Activated naive CD8-positive, alpha-beta T cell treated with anti-CD3 and anti-CD28 coated beads, Interleukin-2, amount 50 U/mL, for 16 hours (primary cell): ENCODE data around the gene ANKMY1.
"Not testable (repeated sequence)": the region's sequence is repeated elsewhere in the genome, so short reads cannot be mapped to it uniquely, and the experiment has no call there.

Experiments used
- DNase-seq: peaks from one replicate; pipeline ENCODE4 v3.0.0-alpha.2; 2020; ENCODE audit warnings: low read depth, low spot score

The ANKMY1 gene

DNA sequence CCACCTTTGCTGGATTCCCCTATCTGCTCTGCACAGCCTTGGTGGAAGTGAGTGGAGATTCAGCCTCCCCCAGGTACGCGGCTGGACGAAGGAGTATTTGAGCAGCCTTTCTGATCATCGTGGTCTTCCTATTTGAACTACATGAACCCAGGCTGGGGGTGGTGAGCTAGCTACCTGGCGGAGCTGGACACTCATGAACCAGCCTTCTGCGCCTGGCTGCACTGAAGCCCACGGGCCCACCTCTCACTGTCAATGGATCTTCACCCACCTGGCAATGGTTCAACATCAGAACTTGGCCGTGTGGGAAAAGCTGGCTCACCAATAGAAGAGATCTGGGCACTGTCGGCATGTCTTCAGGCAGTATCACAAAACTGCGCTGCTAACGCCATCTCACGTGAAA is 35.4 kb downstream of the ANKMY1 start:
- no peak for DNase-seq

DNA sequence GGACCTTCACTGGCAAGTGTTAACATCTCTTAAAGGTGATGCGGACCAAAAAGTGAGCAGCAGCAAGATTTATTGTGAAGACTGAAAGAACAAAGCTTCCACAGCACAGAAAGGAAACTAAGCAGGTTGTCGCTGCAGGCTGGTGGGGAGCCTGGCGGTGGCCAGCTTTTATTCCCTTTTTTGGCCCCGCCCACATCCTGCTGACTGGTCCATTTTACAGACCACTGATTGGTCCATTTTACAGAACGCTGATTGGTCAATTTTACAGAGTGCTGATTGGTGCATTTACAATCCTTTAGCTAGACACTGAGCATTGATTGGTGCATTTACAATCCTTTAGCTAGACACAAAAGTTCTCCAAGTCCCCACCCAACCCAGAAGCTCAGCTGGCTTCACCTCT is 35.9 kb downstream of the ANKMY1 start:
- DNase-seq, result not testable (repeated sequence)

DNA sequence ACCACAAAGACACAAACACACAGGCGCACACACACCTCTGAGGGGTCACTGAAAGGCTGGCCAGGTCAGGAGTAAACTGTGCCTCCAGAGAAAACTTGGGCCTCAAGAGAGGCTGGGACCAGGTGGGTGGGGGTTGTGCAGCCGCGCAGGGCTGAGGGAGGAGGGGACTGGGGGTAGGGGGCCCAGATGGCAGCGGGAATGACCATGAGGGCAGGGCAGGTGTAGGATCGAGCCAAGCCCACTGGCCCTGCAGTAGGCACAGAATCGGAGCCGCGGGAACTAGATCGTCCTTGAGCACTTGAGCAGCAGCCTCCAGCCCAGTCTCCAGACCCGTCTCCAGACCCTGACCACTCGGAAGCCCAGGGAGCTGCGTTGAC is 36.8 kb downstream of the ANKMY1 start:
- no peak for DNase-seq

DNA sequence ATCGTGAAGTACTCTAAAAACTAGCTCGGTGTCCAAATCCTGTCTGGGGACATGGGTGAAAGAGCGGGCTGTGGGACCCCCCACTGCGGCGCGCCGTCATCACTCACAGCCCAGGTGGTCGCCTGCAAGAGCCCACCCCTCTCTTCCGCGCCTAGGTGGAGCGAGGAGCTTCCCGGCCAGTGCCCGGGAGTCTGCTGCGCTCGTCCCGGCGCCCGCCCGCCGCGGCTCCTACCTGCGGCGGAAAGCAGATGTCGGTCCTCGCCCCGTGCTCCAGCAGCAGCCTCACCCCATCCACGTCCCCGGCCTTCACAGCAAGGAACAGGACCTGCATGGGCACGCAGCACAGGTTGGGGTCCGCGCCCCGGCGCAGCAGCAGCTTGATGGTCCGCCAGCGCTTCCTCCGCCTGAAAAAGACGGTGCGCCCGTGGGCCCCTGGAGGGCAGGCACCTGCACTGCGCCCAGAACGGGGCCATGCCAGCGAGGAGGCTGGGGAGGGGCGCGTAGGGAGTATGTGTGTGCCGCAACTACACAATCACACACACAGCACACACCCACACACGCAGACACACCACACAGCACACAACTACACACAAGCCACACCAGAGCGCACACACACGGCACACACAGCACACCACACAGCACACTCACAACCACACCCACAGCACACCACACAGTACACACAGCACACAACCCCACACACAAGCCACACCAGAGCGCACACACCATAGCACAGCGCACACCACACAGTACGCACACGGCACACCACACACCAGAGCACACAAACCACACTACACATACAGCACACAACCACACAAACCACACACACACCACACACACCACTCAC is 37.4 kb downstream of the ANKMY1 start:
- DNase-seq, result no peak

DNA sequence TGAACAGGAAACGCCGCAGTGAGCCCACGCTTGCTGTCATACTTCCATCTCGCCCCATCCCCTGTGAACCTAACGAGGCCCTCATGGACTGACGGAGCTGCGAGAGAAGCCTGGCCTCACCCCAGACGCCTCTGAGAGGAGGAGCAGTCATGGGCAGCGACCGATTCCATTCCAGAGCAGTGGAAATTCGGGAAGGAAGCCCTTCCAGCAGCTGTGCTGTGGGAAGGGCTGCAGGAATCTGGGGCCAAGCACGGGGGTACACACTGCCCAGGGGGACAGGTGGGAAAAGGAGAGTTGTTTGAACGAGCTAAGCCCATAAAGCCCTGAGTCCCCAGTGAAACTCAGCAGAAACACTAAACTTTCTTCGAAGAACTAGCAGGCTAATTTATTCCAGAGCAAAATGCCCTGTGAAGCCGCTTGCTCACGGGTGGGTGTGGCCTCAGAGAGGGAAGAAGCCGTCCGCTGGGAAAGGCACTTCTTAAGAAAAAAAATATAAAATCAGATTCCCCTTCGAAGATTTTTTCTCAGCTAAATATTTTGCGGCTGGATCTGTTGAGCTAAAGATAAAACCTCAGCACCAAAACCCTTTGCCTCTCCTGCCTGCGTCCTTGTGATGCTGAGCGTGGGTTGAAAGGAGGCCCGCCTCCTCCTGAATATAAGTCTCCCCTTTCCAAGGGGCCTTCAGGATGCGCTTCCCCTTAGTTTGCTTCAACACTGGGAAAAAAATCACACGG is 38.2 kb downstream of the ANKMY1 start:
- DNase-seq, result no peak

DNA sequence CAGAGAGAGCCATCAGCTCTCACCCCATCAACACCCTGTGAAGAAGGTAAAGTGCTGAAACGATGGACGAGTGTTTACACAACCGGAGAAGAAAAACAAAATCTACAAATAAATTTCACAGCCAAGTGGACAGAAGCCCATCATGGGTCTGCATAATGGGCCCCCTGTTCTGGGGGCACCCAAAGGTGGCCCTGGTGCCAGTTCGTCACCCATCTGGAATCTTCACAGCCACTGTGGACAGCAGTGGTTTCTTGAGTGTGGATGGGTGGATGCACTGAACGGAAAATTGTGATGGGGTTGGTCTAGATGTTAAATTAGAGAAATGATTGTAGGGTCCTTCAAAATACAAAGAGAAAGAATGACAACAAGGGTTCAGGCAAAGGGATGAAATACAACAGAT is 38.8 kb downstream of the ANKMY1 start:
- DNase-seq, result no peak

DNA sequence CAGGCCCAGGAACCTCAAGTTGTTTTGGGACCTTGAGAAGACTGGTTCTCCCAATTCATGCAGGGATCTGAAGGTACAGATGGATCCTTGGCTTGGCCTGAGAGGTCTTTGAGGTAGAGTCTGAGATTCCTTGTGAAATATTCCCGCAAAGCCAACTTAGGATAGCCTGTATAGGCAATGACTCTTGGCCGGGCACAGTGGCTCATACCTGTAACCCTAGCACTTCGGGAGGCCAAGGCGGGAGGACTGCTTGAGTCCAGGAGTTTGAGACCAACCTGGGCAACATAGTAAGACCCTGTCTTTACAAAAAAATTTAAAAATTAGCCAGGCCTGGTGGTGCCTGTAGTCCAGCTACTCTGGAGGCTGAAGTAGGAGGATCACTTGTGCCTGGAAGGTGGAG is 40.4 kb downstream of the ANKMY1 start:
- DNase-seq, result no peak

DNA sequence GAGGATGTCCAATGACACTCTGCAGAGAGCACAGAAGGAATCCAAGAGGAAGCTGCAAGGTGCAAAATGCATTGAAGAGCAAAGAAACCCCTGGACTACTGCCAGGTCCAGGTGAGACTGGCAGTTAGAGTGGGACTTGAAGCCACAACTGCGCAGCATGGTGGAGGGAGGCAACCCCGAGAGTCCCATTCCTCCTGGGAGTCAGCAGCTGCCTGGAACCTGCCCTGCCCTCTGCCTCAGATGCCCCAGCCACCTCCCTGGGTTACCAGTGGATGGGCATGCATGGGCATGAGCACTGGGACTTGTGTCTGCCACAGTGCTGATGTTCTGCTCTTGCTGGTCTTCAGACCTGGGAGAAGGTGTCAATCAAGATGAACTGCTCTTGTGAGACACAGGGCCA is 43.2 kb downstream of the ANKMY1 start:
- no peak for DNase-seq

DNA sequence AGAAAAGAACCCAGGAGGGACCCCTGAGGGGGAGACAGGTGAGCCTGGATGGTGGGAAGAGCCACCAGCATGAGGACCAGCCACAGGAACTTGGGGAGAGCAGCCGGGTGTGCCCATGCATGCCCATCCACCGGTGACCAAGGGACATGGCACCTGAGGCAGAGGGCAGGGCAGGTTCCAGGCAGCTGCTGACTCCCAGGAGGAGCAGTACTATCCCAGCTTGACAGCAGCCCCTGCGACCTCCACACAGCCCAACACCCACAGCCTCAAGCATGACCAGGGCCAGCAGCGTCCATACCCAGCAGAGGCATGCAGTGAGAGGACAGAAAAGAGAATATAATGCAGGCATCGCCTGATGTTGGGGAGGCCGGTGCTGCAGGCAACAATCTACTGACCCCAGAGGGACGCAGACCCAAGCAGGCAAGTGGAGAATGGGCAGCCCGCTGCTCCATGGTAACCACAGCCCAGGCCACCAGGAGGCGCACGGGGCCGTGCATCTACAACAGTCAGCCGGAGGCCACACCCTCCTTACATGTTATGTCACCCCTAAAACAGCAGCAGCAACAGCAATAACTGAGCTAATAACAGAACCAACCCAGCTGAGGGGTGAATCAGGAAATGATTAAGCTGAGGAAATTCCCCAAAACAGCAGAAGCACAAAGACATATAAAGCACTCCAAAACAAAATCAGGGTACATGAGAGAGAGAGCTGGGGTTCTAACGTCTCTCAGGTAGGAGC is 44.1 kb downstream of the ANKMY1 start:
- peak; percentile 47 for DNase-seq

DNA sequence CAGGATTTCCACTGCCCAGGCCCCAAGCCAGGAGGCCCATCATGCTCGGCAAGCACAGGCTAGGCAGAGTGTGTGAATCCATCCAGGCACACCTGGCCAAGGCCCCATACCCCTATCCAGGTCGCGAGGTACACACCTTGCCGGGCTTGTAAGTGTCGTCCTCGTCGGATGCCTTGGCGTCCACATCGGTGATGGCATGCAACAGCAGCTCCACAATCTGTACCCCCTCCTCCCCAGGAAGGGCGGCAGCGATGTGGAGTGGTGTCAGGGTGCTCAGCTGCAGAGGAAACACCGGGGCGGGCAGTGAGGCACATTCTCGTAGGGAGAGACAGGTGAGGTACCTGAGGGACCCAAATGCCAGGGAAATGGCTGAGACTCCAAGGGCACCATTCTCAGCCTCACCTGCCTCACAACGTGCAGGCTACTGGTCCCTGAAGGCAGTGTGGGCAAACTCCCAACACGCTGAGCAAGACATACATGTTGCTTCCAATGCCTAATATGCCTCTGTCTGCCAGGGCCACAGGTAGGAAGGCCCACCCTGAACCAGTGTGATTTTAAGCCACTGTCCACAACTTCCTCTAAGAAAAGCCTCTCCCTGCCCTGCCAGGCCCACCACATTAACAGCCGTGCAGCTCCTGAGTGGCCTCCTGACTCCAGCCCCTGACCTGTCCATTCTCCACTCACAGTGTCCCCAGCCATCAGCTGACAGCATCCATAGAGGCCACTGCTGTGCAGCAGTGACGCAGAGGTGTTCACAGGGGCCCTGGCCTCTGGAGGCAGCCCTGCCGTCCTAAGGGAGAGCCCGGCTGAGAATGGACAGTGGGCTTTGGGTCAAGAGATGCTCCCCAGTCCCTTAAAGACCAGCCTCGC is 44.9 kb downstream of the ANKMY1 start:
- DNase-seq, result no peak

DNA sequence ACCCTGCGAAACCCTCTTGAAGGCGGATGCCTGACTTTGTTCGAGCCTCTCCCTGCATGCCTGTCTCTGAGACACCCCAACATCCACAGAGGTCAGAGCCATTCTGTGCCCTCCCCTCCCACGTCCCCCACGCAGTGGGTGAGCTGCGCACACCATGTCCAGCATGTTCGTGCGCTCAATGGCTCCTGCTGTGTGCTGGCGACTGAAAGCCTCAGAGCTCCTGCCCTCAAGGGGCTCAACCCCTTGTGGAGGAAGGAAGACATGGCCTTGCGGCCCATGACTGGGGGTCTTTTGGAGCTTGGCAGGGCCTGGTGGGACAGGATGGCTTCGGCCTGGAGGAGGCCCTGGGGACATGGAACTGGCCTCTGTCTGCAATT is 45.7 kb downstream of the ANKMY1 start:
- DNase-seq, result no peak

DNA sequence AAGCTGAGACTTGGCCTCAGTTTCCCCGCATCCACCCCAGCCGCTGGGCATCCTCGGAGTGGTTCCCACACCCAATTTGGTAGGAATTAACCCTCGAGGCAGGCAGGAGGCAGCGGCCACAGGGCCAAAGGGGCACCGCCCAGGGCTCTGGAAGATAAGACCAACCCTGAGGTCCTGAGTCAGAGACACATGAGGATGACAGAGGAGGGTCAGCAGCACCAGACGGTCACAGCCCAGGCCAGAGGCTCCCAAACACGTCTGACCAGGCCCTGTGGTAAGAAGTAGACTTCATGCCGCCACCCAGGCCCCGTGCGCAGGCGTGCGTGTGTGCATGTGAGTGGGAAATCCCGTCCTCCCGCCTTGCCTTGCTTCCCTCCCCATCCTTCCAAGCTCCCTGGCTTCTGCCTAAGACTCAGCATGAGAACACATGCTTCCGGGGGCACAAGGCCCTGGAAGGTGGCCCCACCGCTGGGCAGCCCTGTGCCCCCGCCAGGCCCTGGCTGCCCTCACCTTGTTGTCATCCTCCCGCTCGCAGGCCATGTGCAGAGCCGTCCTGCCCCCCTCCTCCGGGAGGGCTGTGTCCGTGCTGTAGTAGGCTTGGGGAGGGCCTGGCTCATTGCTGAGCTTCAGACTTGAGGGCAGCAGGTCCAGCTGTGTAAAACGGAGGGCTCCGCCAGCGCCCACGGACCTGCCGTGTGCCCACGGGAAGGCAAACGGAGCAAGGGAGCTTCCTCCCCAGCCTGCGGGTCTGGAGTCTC is 46.3 kb downstream of the ANKMY1 start:
- no peak for DNase-seq

DNA sequence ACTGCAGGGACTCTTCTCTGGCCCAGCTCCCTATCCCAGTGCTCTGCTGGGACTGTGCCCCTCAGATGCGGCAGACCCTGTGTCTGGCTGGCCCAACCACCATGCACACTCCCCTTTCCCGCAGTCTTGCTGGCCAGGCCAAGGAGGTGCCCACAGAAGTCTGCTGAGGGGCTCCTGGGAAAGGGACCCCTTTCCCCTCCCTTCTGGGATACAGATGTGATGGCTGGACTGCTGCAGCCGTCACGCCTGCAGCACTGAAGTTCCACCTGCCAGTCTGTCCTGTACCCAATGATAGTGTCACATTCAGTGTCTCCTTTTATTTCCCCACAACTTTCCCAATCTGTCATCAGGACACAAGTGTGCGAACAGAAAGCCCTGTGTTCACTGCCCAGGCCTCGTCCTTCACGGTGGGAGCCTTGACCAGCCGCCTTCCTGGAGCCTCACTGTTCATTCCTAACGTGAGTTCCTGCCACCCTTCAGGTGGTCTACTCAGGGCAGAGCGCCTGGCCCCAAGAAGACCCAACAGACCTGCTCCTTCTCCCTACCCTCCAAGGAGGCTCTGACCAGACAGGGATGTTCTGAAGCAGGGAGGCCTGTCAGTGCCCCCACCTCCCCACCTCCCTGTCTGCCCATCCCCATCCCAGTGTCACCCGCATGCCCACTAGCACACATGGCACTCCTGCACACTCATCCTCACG is 47.1 kb downstream of the ANKMY1 start:
- DNase-seq, result no peak

DNA sequence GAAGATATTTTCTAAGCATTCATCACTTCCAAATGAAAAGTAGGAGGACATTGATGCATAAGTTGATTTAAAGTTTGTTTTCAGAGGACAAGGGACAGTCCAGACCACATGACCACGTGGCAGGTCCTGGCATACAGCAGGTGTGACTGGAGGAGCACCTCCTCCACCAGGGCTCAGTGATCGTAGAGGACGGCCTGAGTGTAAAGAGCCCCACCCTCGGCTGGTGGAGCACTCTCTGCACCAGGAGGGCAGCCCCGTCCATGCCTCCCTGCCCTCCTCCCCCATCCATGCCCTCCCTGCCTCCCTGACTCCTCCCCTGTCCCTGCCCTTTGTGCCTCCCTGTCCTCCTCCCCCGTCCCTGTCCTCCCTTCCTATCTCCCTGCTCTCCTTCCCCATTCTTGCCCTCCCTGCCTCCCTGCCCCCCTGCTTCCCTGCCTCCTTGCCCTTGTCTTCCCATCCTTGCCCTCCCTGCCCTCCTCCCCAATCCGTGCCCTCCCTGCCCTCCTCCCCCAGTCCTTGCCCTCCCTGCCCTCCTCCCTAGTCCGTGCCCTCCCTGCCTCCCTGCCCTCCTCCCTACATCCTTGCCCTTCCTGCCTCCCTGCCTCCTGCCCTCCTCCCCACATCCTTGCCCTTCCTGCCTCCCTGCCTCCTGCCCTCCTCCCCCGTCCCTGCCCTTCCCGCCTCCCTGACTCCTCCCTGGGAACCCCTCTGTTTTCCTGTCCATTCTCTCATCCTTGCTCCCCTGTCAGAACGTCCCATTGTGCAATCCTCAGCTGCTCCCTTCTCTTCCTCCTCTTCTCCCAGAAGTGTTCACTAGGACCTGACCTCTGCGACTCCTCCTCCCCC is 47.9 kb downstream of the ANKMY1 start:
- no peak for DNase-seq

DNA sequence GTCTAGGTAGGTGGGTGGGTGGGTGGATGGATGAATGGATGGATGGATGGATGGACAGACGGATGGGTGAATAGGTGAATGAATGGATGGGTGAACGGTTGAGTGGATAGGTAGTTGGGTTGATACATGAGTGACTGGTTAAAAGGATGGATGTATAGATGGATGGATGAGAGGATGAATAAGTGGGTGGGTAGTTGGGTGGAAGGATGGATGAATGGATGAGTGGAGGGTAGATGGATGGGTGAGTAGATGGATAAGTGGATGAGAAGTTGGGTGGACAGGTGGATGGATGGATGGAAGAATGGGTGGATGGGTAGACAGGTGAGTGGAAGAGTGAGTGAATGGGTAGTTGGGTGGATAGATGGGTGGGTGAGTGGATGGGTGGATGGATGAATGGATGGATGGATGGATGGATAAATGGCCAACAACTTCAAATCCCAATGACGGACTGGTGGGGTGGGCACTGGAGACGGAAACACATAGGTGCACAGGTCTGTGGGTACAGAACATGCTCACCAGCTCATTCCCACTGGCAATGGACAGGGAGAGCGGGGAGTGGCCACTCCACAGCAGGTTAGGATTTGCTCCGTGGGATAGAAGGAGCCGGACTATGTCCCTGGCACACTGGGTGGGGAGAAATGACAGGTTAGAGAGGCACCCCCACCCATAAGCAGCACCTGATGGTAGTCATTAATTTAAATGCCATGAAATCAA is 48.8 kb downstream of the ANKMY1 start:
- no peak for DNase-seq

DNA sequence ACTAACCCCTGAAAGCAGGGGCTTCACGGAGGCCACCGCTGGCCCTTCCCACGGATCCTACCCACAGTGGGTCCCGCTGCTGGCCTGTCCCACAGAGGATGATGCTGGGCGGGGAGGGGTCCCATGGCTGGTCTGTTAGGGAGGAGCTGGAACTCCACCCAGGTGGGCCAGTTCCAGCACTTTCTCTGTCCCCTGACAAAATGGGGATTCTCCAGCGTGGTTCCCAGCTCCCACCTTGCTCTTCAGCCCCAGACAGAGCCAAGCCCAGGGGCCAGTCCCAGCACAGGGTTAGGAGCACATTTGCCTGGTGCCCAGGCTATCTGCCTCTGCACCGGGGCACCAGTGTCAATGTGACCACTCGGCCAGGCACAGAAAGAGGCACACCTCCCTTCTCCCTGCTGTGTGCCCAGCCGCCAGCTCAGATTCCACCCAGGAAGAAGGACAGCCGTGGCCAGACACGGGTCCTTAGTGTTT is 50.0 kb downstream of the ANKMY1 start:
- DNase-seq, result no peak

DNA sequence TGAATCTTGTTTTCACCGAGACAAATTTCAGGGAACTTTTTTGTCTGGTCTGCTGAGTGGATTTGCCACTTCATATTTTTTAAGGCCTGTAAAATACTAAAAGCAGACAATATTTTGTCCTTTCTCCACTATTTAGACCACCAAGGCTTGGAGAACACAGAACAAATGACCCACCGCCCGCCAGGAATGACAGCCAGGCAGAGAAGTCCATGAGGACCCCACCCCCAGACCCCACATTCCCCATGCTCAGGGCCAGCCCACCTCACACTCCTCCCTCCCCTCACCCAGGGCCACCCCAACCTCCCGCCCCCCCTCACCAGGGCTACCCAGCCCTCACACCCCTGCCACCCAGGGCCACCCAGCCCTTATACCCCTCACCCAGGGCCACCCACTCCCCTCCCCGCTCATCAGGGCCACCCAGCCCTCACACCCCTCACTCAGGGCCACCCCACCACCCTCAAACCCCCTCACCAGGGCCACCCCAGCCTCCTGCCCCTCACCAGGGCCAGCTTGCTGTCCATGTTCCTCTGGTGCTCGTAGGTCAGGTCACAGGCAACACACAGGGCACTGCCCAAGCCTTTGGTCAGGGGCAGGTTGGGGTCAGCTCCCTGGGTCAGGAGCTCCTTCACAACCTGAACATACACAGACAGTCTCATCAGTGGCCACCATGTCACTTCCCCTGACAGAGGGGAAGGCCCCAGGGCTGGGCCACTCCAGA is 50.6 kb downstream of the ANKMY1 start:
- DNase-seq, result no peak
